SK-N-SH (cell line): Measurements from ENCODE around the gene SCN4A. TPM values are rescaled to one million over a fixed set of nuclear protein-coding genes. Genes with fewer than 3 reads are reported as not detected.
A peak's percentile ranks its signal among the peaks of the same experiment; 100 is the strongest.

Experiments
- CTCF ChIA-PET: fragments of 300-600, 350-600 bp; formaldehyde crosslinking; extraction: SDS; loops from one replicate; lab custom pipeline; 2021; lab: Yijun Ruan, JAX
- POLR2A ChIA-PET: fragments of 350-600 bp; sonication (Branson Sonifier 250); formaldehyde crosslinking; extraction: SDS; loops from one replicate; lab custom pipeline; 2020; ENCODE audit warnings: antibody characterized with exemption, inconsistent platforms; lab: Yijun Ruan, JAX
- DNase-seq: peaks from one replicate; pipeline ENCODE4 v3.0.0; 2012
- H2AFZ ChIP-seq: fragments of 200-600 bp; sonication (generic); 2 replicates; pipeline ENCODE4 v1.8.1; 2016; ENCODE audit warnings: antibody characterized with exemption, mild to moderate bottlenecking, low read depth
- H3F3A ChIP-seq: fragments of 200-600 bp; sonication (generic); replicated peaks from 2 replicates; pipeline ENCODE3; 2016; ENCODE audit warnings: antibody characterized with exemption, mild to moderate bottlenecking; ENCODE audit not compliant: insufficient read depth
- H3K27ac ChIP-seq, 2 experiments: fragments of 200-500 bp in 1 of 2; fragments of 200-600 bp in 1 of 2; sonication (Bioruptor generic) in 1 of 2; sonication (generic), shearing (Covaris generic) in 1 of 2; 2 replicates each; pipeline versions ENCODE4 v1.5.1 to v1.6.1; 2014 to 2016; ENCODE audit warnings: low read depth in 2 of 2, inconsistent platforms in 1 of 2, low read length in 1 of 2, mild to moderate bottlenecking in 1 of 2, mixed read lengths in 1 of 2
- H3K27me3 ChIP-seq: fragments of 200-600 bp; sonication (generic), shearing (Covaris generic); 2 replicates; pipeline ENCODE4 v1.6.1; 2016; ENCODE audit warnings: mixed run types; ENCODE audit not compliant: insufficient read depth
- H3K36me3 ChIP-seq, 2 experiments: fragments of 200-500 bp in 1 of 2; fragments of 200-600 bp in 1 of 2; sonication (Bioruptor generic) in 1 of 2; sonication (generic) in 1 of 2; replicated peaks in 1 of 2; 2 replicates each; pipeline versions ENCODE3 to v1.5.1; 2014 to 2016; ENCODE audit warnings: low read length in 1 of 2, mild to moderate bottlenecking in 1 of 2; ENCODE audit not compliant: insufficient read depth in 2 of 2, control insufficient read depth in 1 of 2
- H3K4me1 ChIP-seq, 2 experiments: fragments of 200-500 bp in 1 of 2; fragments of 200-600 bp in 1 of 2; sonication (Bioruptor generic) in 1 of 2; sonication (generic), shearing (Covaris generic) in 1 of 2; 2 replicates each; pipeline versions ENCODE4 v1.5.1 to v1.6.1; 2014 to 2016; ENCODE audit warnings: low read depth in 1 of 2, low read length in 1 of 2, mixed run types in 1 of 2; ENCODE audit not compliant: insufficient read depth in 2 of 2, control insufficient read depth in 1 of 2
- H3K4me2 ChIP-seq: fragments of 200-600 bp; sonication (generic), shearing (Covaris generic); 2 replicates; pipeline ENCODE4 v1.6.1; 2017; ENCODE audit warnings: mixed run types
- H3K4me3 ChIP-seq, 2 experiments: fragments of 200-500 bp in 1 of 2; fragments of 200-600 bp in 1 of 2; sonication (Bioruptor generic) in 1 of 2; sonication (generic), shearing (Covaris generic) in 1 of 2; 2 replicates each; pipeline versions ENCODE4 v1.5.1 to v1.8.1; 2014 to 2016; ENCODE audit warnings: low read depth in 2 of 2, inconsistent platforms in 1 of 2, low read length in 1 of 2, mild to moderate bottlenecking in 1 of 2, mixed read lengths in 1 of 2, moderate library complexity in 1 of 2
- H3K79me2 ChIP-seq: fragments of 200-600 bp; sonication (generic); 2 replicates; pipeline ENCODE4 v1.8.1; 2017; ENCODE audit warnings: mild to moderate bottlenecking; ENCODE audit not compliant: insufficient read depth
- H3K9ac ChIP-seq: fragments of 200-600 bp; sonication (generic); 2 replicates; pipeline ENCODE4 v1.6.1; 2017; ENCODE audit warnings: mixed run types
- H3K9me2 ChIP-seq: fragments of 200-600 bp; sonication (generic); 2 replicates; pipeline ENCODE4 v1.6.1; 2017; ENCODE audit warnings: mixed run types
- H3K9me3 ChIP-seq: fragments of 200-600 bp; sonication (generic); 2 replicates; pipeline ENCODE4 v1.6.1; 2017; ENCODE audit warnings: mixed run types, mild to moderate bottlenecking, moderate library complexity
- H4K20me1 ChIP-seq: fragments of 200-600 bp; sonication (generic); 2 replicates; pipeline ENCODE4 v1.6.1; 2017; ENCODE audit warnings: mild to moderate bottlenecking, mixed run types; ENCODE audit not compliant: insufficient read depth
- CTCF ChIP-seq: fragments of 200-600 bp; sonication (generic); IDR thresholded peaks from 2 replicates; pipeline ENCODE4 v1.6.1; 2017; ENCODE audit warnings: antibody characterized with exemption, mild to moderate bottlenecking, moderate library complexity
- ELF1 ChIP-seq: IDR thresholded peaks from 2 replicates; pipeline ENCODE4 v1.4.0; 2012
- EZH2phosphoT487 ChIP-seq: fragments of 200-600 bp; sonication (generic); IDR thresholded peaks from 2 replicates; pipeline ENCODE4 v1.6.1; 2017; ENCODE audit warnings: low read depth, mixed run types, mild to moderate bottlenecking, antibody characterized with exemption, moderate library complexity, borderline replicate concordance
- FOXJ3 ChIP-seq: sonication (generic); formaldehyde crosslinking; IDR thresholded peaks from 2 replicates; pipeline ENCODE4 v1.5.1; 2020; ENCODE audit warnings: mild to moderate bottlenecking, missing genetic modification reagents
- GABPA ChIP-seq: IDR thresholded peaks from 2 replicates; pipeline ENCODE4 v1.4.0; 2012; ENCODE audit warnings: low read depth, mild to moderate bottlenecking
- IRF3 ChIP-seq: fragments of 150-350 bp; IDR thresholded peaks from 2 replicates; pipeline ENCODE4 v1.6.1; 2016; ENCODE audit warnings: mild to moderate bottlenecking, low read depth, low read length
- JUND ChIP-seq: IDR thresholded peaks from 2 replicates; pipeline ENCODE4 v1.4.0; 2012
- MAX ChIP-seq: IDR thresholded peaks from 2 replicates; pipeline ENCODE4 v1.4.0; 2012; ENCODE audit warnings: low read depth
- NRF1 ChIP-seq: IDR thresholded peaks from 2 replicates; pipeline ENCODE4 v1.6.1; 2012; ENCODE audit warnings: low read depth, mild to moderate bottlenecking, low read length
- PBX3 ChIP-seq: IDR thresholded peaks from 2 replicates; pipeline ENCODE4; 2012
- POLR2AphosphoS5 ChIP-seq: IDR thresholded peaks from 2 replicates; pipeline ENCODE4 v1.6.1; 2012; ENCODE audit warnings: low read depth, low read length
- RAD21 ChIP-seq: IDR thresholded peaks from 2 replicates; pipeline ENCODE4 v1.6.1; 2012; ENCODE audit warnings: mild to moderate bottlenecking, low read length
- RCOR1 ChIP-seq: fragments of 150-350 bp; IDR thresholded peaks from 2 replicates; pipeline ENCODE4 v1.6.1; 2017; ENCODE audit warnings: antibody characterized with exemption, low read length
- RFX5 ChIP-seq: IDR thresholded peaks from 2 replicates; pipeline ENCODE4 v1.6.1; 2012; ENCODE audit warnings: mild to moderate bottlenecking, improper control_type of control experiment, low read length
- SMC3 ChIP-seq: IDR thresholded peaks from 2 replicates; pipeline ENCODE4 v1.6.1; 2012; ENCODE audit warnings: low read depth, low read length, improper control_type of control experiment
- TAF1 ChIP-seq: IDR thresholded peaks from 2 replicates; pipeline ENCODE4 v1.6.1; 2012; ENCODE audit warnings: low read depth, mild to moderate bottlenecking, low read length, moderate library complexity, borderline replicate concordance
- TCF12 ChIP-seq: IDR thresholded peaks from 2 replicates; pipeline ENCODE4 v1.4.0; 2012
- USF2 ChIP-seq: fragments of 150-350 bp; IDR thresholded peaks from 2 replicates; pipeline ENCODE4 v1.6.1; 2017; ENCODE audit warnings: antibody characterized with exemption, low read length, low read depth, borderline replicate concordance
- ZBTB33 ChIP-seq: IDR thresholded peaks from 2 replicates; pipeline ENCODE4 v1.4.0; 2012; ENCODE audit warnings: low read depth, borderline replicate concordance
- WGBS: methylation state at CpG from one replicate; pipeline ENCODE4 v1.1.6; 2017; ENCODE audit warnings: low lambda C conversion rate; 5-methylcytosine and 5-hydroxymethylcytosine counted together
- polyA plus RNA-seq, 3 experiments: library from polyadenylated mRNA; depleted of rRNA; stranded (reverse); fragments of >200 nt; gene quantifications; 2 replicates each; pipeline ENCODE4 v1.2.3, GENCODE V29; 2012

Gene SCN4A
- polyA plus RNA-seq, 1 of the 3 experiments (the other 2 are of a cell fraction), result not detected

- H4K20me1 ChIP-seq, result no peaks in the 10 kb centered on the region
- no peak overlapping the region for H3K27ac ChIP-seq
- ChIA-PET POLR2A (no interaction called here), CTCF (interaction anchor here (0.9 to 2.1 kb wide), 6 partner anchors 12 to 130 kb away, joined by 3 to 9 read pairs (median 5); partner anchors contain the start of gene CSHL1)
- peak; percentile 20 for DNase-seq
- peaks cover 1% of the 10 kb centered on the region; the same call in 1 of the 2 replicates for H3K27me3 ChIP-seq
- H3K9me2 ChIP-seq, result no peaks in the 10 kb centered on the region
- no peak overlapping the region for H3K4me2 ChIP-seq
- no peaks in the 10 kb centered on the region for H3K9me3 ChIP-seq
- H3K4me1 ChIP-seq, result peaks cover 0 to 30% of the 10 kb centered on the region in 2 experiments; a peak in 2 of 4 replicates
- no peaks in the 10 kb centered on the region for H3K79me2 ChIP-seq
- TF ChIP-seq RFX5 (no peak), NRF1 (no peak), MAX (no peak), EZH2phosphoT487 (no peak), TAF1 (no peak), USF2 (no peak), FOXJ3 (CRISPR knock-in tag) (no peak), PBX3 (no peak), POLR2AphosphoS5 (no peak), RAD21 (no peak), ZBTB33 (no peak), ELF1 (no peak), GABPA (no peak), RCOR1 (no peak), SMC3 (no peak), TCF12 (no peak), JUND (no peak), CTCF (no peak), IRF3 (no peak)
- H3K4me3 ChIP-seq, result no peak overlapping the region
- no peaks in the 10 kb centered on the region for H3F3A ChIP-seq
- WGBS, result 82% methylated on average over 21 of the region's 22 CpGs
- H3K36me3 ChIP-seq, result no peaks in the 10 kb centered on the region
- no peak overlapping the region for H3K9ac ChIP-seq
- no peak overlapping the region for H2AFZ ChIP-seq
Observed at GRCh38 chr17:64002658-64003525, 30.2 kb upstream of the SCN4A start.
